ENCODE data around the gene KIF1B. TPM values are rescaled to one million over a fixed set of nuclear protein-coding genes. Genes with fewer than 3 reads are reported as not detected.

KIF1B gene
- total RNA-seq, 1 experiment from 2014 or later = 22.7 TPM

GRCh38 chr1:10361515-10361914 is 151.1 kb downstream of the KIF1B start:
- Histone ChIP-seq H3K4me3 (no peak overlapping the region), H2AFZ (no peak overlapping the region), H3K4me2 (no peak overlapping the region), H3F3A (ENCODE audit: insufficient read depth, low read depth) (no peaks in the 10 kb centered on the region), H3K9me2 (ENCODE audit: insufficient read depth) (no peaks in the 10 kb centered on the region), H4K20me1 (ENCODE audit: insufficient read depth) (no peaks in the 10 kb centered on the region), H3K27ac (no peak overlapping the region), H3K79me2 (ENCODE audit: low read depth) (no peaks in the 10 kb centered on the region), H3K27me3 (ENCODE audit: insufficient read depth, low read depth) (no peaks in the 10 kb centered on the region), H3K36me3 (ENCODE audit: low read depth) (no peaks in the 10 kb centered on the region), H3K4me1 (replicated peaks; ENCODE audit: insufficient read depth) (no peaks in the 10 kb centered on the region), H3K9me3 (ENCODE audit: insufficient read depth, low read depth) (no peaks in the 10 kb centered on the region)
- DNase-seq = no peak
- TF ChIP-seq EZH2 (IDR thresholded peaks at IDR 0.05; ENCODE audit: low read depth) (no peak), CTCF (conservative IDR thresholded peaks at IDR 0.05) (no peak)
- intact Hi-C loops (cut with micrococcal nuclease; ENCODE audit: unreplicated experiment) = no loop called here
- BruUV-seq (replicated peaks) = no TSS peak
- ChIA-PET POLR2A (ENCODE audit: unreplicated experiment) (no interaction called here), CTCF (no interaction called here)

- H3K9me2 ChIP-seq (ENCODE audit: insufficient read depth) = no peaks in the 10 kb centered on the region
- H3K27me3 ChIP-seq (ENCODE audit: insufficient read depth, low read depth) = no peaks in the 10 kb centered on the region
- ChIA-PET CTCF (no interaction called here), POLR2A (ENCODE audit: unreplicated experiment) (no interaction called here)
- no peak overlapping the region for H3K27ac ChIP-seq
- no peak overlapping the region for H3K4me2 ChIP-seq
- no peak overlapping the region for H2AFZ ChIP-seq
- no peaks in the 10 kb centered on the region for H3F3A ChIP-seq (ENCODE audit: insufficient read depth, low read depth)
- no TSS peak for BruUV-seq (replicated peaks)
- no peaks in the 10 kb centered on the region for H3K36me3 ChIP-seq (ENCODE audit: low read depth)
- H3K79me2 ChIP-seq (ENCODE audit: low read depth) = no peaks in the 10 kb centered on the region
- no peak for TF ChIP-seq EZH2 (IDR thresholded peaks at IDR 0.05; ENCODE audit: low read depth)
- TF ChIP-seq CTCF (conservative IDR thresholded peaks at IDR 0.05) = no peak
- no peaks in the 10 kb centered on the region for H4K20me1 ChIP-seq (ENCODE audit: insufficient read depth)
- no peaks in the 10 kb centered on the region for H3K4me1 ChIP-seq (replicated peaks; ENCODE audit: insufficient read depth)
- no peak overlapping the region for H3K4me3 ChIP-seq
- no peaks in the 10 kb centered on the region for H3K9me3 ChIP-seq (ENCODE audit: insufficient read depth, low read depth)
- DNase-seq = no peak
- intact Hi-C loops (cut with micrococcal nuclease; ENCODE audit: unreplicated experiment) = no loop called here
Measured at GRCh38 chr1:10368194-10368593, 157.8 kb downstream of the KIF1B start.

GRCh38 chr1:10374442-10374860 is 164.1 kb downstream of the KIF1B start:
- TF ChIP-seq CTCF (conservative IDR thresholded peaks at IDR 0.05) (no peak), EZH2 (IDR thresholded peaks at IDR 0.05; ENCODE audit: low read depth) (no peak)
- no peak for DNase-seq

More at GRCh38 chr1:10374442-10374860, 164.1 kb downstream of the KIF1B start:
- H3K9me2 ChIP-seq (ENCODE audit: insufficient read depth) = no peaks in the 10 kb centered on the region
- no peak overlapping the region for H3K4me2 ChIP-seq
- H3K36me3 ChIP-seq (ENCODE audit: low read depth) = no peaks in the 10 kb centered on the region
- ChIA-PET POLR2A (ENCODE audit: unreplicated experiment) (no interaction called here), CTCF (interaction anchor here (0.6 kb wide), 1 partner anchor 54 kb away, joined by 3 read pairs; no protein-coding TSS in a partner anchor)
- H3K9me3 ChIP-seq (ENCODE audit: insufficient read depth, low read depth) = no peaks in the 10 kb centered on the region
- no peaks in the 10 kb centered on the region for H4K20me1 ChIP-seq (ENCODE audit: insufficient read depth)
- no peaks in the 10 kb centered on the region for H3K27me3 ChIP-seq (ENCODE audit: insufficient read depth, low read depth)
- intact Hi-C loops (cut with micrococcal nuclease; ENCODE audit: unreplicated experiment) = no loop called here
- peak overlapping the region; percentile 60; the same call in 1 of the 2 replicates for H3K27ac ChIP-seq
- no TSS peak for BruUV-seq (replicated peaks)
- no peak overlapping the region for H3K4me3 ChIP-seq
- peaks cover 18% of the 10 kb centered on the region for H3F3A ChIP-seq (ENCODE audit: insufficient read depth, low read depth)
- H2AFZ ChIP-seq = no peak overlapping the region
- H3K79me2 ChIP-seq (ENCODE audit: low read depth) = no peaks in the 10 kb centered on the region
- H3K4me1 ChIP-seq (replicated peaks; ENCODE audit: insufficient read depth) = peaks cover 17% of the 10 kb centered on the region
